A673 (cell line): ENCODE data around the gene BOLA3.

Experiments
- CTCF ChIP-seq: fragments of 300-800, 200-600 bp; sonication (generic); conservative IDR thresholded peaks from 2 replicates; pipeline ENCODE4 v1.5.1; 2017; ENCODE audit warnings: low read depth, mild to moderate bottlenecking, antibody characterized with exemption, low read length, moderate library complexity, mixed read lengths
- EZH2 ChIP-seq: fragments of 200-600 bp; sonication (generic); IDR thresholded peaks from 2 replicates; pipeline ENCODE4 v1.6.1; 2017; ENCODE audit warnings: borderline replicate concordance, low read depth, mild to moderate bottlenecking, mixed read lengths, antibody characterized with exemption, low read length; ENCODE audit not compliant: poor library complexity, severe bottlenecking

GRCh38 chr2:74101574-74102300 lies 46.0 kb downstream of the BOLA3 start:
- no peak for TF ChIP-seq CTCF
- TF ChIP-seq EZH2 = no peak
